GM19238 (cell line): ENCODE results near the gene SYNE2.

Experiments used
- DNase-seq: peaks from one replicate; pipeline ENCODE4 v3.0.0; 2011; ENCODE audit warnings: low spot score; ENCODE audit not compliant: insufficient read length

Gene SYNE2

DNA sequence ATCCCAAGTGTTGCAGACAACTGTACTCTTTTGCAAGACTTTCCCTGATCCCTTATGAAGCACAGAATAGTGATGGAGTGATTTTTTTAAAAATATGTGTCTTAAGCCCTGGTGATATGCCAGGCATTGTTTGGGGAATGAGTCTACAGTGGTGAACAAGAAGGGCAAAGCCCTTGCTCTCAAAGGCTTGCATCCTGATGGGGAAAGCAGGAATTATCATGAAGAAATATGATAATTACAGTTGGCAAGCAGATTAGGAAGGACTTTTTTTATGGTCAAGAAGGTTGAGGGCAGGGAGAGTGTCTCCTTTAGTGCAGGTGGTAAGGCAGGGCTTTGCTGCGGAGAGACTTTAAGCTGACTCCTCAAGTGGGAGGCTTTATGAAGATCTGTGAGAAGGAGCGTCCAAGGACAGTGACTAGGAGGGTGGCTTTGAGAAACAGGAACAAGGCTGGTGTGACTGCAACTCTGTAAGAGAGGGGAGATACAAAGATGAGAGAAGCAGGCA is 100.2 kb downstream of the SYNE2 start:
- DNase-seq = no peak

DNA sequence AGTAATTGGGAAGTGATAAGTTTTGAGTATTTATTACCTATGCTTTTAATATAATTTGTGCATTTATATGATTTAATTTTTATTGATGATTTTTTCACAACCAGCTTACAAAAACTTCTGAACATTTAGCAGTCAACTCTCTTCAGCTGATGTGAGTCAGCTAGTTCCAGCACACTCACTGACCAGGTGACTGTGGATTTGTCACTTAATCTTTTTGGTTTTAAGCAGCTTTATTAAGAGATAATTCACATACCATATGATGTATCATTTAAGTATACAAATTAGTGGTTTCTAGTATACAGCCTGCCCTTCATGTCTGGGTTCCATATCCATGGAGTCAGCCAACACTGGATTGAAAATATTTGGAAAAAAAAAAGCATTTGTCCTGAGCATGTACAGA is 103.5 kb downstream of the SYNE2 start:
- no peak for DNase-seq

DNA sequence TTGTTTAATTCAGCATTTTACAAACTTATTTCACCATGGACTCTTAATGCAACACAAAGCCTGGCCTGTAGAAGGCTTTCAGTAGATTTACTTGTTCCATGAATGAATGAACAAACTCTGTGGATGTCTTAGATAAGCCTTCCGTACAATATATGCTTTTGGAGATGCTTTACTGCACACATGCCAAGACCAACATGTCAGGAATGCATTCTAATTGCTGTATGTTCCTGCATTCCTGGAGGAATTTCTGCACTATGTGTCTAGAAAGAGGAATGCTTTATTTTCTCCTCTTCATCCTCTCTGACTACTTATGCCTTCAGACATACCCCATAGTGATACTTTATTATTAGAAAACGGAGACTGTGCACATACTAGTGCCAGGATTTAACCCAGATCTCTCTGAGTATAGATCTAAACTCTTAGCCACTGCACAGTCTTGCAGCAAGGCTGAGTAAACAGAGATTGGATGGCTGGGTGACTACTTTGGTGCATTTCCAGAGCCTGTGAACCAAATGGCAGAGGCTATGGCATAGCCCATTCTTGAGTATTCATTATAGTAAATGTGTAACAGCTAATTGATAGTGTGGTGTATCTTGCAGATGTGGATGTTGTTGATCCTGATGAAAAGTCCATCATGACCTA is 108.2 kb downstream of the SYNE2 start:
- no peak for DNase-seq

DNA sequence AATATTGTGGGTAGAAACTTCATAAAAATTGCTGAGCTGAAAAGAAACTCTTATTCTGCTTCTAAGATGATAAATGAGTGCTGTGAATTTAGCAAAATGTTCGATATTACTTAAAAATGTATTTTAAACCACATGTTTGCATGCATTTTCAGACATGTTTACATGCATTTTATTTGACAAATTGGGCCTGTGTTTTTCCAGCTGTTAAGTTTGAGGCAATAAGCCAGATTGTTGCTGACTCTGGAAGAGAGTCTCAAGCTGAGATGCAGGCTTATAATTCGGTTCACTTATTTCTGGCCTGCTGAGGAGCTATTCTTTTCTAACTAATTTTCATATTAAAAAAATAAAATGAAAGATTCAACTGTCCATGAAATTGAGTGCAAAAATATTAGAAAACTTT is 110.1 kb downstream of the SYNE2 start:
- DNase-seq = no peak

DNA sequence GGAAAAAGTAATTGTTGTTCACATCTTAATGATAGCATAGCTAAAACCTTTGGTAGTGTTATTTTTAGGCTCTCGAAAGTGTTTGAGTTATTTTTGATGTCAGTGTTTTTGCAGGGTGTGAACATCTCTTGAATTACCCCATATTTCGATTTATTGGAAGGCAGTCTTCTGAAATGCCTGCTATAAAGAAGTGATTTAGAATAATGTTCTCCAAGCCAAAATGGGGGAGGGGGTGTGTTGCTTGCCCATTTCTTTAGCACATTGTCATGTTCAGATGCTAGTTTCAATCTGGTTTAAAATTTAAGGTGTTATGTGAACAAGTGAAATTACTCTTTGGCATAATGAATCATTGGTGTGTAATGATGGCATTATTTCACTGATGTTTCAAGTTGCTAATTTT is 110.6 kb downstream of the SYNE2 start:
- no peak for DNase-seq

DNA sequence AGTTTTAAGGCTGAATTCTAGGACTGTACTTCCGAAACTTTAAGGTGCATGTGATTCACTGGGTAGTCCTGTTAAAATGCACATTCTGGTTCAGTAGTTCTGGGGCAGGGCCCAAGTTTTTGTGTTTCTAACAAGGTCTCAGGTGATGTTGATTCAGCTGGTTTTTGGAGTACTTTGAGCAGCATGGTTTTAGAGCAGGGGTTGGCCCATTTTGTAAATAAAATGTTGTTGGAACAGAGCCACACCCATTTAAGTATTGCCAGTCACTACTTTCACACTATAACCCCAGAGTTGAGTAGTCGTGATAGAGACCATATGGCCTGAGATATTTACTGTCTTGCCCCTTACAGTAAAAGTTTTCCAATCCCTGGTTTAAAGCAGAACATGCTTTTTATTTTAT is 111.3 kb downstream of the SYNE2 start:
- DNase-seq = no peak

DNA sequence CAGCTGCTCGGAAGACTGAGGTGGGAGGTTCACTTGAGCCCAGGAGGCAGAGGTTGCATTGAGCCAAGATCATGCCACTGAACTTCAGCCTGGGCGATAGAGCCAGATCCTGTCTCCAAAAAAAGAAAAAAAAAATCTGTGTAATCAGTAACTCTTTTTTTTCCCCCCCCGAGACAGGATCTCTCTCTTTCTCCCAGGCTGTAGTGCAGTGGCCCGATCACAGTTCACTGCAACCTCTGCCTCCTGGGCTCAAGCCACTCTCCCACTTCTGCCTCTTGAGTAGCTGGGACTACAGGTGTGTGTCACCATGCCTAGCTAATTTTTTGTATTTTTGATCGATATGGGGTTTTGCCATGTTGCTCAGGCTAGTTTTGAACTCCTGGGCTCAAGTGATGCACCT is 113.6 kb downstream of the SYNE2 start:
- no peak for DNase-seq

DNA sequence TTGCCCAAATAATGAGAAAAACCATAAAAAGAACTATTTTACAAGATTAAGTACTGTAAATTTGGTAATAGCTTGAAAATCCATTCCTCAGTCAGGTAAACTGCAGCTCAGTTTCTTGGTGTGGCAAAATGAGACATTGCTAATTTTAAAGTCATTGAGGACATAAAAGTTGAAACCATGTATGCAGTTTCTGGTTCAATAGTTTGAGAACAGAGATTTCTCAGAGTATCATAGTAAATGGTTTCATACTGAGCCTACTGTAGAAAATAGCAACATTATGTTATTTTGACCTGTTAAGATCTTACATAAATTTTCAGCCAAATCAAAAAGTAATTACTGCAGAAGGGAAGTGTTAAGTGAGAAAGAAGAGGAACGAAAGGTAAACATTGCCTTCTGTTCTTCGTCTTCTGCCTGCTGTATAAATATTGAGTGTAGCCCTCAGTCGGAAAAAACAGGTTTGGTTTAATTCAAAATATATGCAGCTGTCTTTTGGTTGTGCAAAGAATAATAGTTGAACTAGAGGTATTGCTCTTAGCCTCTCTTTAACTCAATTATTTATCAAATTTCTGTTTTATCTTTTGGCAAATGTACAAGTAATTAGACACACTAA is 119.6 kb downstream of the SYNE2 start:
- DNase-seq = no peak

DNA sequence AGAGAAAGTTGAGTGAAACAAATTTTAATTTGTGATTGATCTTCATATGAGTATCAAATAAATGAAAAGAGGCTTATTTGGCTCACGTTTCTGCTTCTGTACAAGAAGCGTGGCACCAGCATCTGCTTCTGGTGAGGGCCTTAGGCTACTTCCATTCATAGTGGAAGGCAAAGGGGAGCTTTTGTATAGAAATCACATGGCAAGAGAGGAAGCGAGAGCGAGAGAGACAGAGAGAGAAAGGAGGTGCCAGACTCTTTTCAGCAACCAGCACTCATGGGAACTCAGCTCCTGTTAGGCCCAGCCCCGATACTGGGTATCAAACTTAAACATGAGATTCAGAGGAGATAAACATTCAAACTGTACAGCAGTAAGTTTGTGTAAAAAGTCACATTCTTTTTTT is 121.4 kb downstream of the SYNE2 start:
- DNase-seq = no peak

DNA sequence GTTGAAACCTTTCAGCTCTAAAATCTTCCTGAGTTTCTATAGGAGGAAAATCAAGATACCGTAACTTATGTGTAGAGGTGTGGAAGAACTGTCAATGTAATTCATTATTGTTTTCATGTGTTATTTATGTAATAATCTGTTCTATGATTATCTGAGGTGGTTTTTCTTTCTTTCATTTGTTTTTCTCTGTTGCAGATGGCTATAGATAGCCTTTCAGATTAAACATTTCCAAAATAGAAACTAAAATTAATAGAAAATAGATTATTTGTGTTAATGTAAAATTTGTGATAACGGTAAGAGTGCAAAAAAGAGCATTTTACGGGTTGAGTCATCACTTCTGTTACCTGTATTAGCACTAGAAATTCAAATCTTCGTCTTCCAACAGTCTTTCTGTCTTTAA is 128.8 kb downstream of the SYNE2 start:
- no peak for DNase-seq

DNA sequence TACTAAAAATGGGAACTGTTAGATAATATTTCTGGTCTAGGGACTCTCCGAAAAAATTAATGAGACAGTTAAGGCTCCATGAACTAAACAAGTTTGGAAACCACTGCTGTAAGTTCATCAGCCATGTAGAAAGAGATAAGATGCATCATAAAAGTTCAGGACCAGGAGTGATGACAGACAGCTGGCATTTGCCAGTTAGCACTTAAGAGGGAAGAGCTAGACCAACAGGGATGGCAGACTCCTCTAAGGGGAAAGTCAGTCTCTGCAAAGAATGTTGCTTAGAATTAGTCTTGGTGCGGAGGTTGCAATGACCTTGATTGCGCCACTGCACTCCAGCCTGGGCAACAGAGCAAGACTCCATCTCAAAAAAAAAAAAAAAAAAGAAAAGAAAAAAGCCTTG is 129.4 kb downstream of the SYNE2 start:
- no peak for DNase-seq

DNA sequence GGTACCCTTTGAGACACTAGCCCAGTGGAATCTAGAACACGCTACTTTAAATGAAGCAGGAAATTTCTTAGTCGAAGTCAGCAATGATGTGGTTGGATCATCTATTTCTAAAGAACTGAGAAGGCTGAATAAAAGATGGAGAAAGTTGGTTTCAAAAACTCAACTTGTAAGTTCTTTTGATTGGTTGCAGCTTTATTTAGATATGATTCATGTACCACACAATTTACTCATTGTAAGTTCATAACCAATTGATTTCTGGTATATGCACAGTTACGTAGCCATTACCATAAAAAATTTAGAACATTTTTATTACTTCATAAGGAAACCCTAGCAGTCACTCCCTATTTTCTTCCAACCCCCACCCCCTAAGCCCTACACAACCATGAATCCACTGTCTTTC is 129.8 kb downstream of the SYNE2 start:
- no peak for DNase-seq

DNA sequence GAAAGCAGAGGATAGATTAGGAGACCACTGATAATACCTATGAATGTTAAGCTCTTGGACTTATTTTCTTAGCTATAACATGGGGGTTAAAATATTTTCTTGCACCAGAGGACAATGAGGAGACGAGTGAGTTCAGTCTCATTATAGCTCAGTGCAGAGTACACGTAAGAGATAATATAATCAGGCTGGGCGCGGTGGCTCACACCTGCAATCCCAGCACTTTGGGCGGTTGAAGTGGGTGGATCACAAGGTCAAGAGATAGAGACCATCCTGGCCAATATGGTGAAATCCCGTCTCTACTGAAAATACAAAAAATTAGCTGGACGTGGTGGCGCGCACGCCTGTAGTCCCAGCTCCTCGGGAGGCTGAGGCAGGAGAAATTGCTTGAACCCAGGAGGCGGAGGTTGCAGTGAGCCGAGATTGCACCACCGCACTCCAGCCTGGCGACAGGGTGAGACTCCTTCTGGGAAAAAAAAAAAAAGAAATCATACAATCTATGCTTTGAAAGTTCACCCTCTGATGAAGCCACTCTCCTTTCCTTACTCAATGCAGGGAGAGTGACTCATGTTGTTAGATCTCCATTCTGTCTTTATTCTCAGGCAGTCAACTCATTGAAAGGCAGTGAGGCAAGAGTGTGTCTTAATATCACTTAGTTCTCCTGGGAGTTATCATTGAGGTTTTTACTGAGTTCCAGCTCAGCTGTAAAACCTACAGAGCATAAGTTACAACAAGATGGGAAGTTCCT is 134.2 kb downstream of the SYNE2 start:
- no peak for DNase-seq

DNA sequence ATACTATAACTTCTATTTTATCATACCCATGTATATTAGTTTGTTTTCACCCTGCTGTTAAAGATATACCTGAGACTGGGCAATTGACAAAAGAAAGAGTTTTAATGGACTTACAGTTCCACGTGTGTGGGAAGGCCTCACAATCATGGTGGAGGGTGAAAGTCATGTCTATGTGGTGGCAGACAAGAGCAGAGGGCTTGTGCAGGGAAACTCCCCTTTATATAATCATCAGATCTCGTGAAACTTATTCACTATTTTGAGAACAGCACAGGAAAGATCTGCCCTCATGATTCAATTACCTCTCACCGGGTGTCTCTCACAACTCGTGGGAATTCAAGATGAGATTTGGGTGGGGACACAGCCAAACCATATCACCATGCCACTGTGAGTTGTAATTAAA is 135.8 kb downstream of the SYNE2 start:
- no peak for DNase-seq

DNA sequence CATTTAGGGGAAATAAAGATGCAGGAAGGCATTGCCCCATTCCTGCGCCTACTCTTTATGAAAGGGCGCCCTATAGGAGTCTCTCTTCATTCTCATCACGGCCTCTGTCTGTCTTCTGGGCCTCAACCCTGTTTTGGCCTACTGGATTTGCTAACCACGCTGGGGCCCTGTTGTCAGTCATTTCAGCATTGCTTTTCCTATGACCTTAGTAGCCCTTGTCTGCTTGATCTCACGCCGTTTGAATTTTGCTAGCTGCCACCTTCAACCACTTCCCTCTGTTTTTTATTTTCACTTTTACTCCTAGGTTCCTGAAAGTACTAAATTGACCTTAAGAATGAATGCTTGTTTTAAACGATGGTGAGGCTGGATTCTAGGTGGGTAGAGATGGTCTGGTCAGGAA is 139.0 kb downstream of the SYNE2 start:
- no peak for DNase-seq

DNA sequence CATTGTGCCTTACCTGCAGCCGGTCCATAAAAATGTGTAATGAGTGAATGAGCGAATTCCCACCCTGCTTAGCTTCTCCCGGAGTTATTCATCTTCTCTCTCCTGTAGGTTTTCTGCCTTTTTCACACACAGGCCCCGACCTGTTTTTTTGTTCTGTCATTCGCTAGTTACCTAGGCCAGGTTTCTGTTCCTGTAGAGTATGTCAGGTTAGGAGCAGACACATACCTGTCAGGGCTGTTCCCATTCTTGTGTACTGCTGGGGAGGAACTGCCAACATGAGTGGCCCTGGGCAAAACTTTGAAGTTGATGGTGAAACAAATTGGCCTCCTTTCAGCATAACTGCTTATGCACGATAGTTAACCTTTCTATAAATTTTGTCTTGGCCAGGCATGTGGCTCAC is 140.1 kb downstream of the SYNE2 start:
- no peak for DNase-seq

DNA sequence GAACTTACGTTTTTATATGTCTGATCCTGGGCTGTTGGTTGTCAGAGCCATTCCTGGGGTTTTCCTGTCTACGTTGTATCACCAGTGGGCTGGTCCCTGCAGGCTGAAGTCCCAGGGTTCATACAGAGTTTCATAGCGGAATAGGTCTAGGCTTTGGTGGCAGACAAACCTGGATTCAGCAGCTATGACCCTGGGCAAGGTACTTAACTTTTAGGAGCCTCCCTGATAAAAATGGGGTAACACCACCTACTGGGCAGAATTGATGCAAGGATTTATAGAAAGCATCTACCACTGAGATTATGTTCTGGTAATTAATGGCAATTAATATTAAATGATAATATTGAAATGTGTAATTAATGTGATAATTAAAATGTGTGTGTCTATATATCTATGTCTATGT is 141.2 kb downstream of the SYNE2 start:
- DNase-seq = no peak

DNA sequence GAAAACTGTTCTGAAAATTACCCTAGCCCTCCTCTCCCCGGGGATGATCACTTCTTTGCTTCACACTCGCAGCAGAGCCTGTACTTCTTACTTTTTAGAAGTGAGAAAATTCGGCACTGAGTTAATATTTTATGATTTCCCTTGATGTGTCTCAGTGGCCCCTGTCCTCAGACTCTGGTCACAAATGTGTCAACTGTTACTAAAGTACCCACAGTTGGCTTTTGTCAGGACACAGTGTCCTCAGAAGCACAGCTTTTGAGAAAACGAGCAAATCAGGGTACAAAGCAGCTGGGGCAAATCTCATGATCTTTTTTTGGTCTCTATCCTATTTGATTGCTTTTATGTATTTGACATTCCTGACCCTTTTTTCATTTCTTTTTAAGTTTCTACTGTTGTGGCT is 142.5 kb downstream of the SYNE2 start:
- no peak for DNase-seq

DNA sequence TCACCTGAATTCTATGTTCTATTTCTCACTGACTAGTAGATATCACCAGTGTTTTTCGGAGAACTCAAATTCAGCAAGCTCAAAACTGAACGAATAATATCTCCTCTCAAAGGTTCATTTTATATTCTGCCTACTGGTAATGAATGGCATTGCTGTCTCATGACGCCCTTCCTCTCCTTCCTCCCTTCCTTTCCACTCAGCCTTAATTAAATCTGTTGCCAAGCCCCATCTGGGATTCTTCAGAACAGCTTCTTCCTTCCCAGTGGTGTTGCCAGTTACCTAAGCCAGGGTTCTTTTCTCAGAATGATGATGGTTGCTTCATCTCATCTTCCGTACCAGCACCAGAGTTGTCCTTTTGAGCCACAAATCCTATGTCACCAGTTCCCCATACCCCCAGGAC is 143.2 kb downstream of the SYNE2 start:
- no peak for DNase-seq

DNA sequence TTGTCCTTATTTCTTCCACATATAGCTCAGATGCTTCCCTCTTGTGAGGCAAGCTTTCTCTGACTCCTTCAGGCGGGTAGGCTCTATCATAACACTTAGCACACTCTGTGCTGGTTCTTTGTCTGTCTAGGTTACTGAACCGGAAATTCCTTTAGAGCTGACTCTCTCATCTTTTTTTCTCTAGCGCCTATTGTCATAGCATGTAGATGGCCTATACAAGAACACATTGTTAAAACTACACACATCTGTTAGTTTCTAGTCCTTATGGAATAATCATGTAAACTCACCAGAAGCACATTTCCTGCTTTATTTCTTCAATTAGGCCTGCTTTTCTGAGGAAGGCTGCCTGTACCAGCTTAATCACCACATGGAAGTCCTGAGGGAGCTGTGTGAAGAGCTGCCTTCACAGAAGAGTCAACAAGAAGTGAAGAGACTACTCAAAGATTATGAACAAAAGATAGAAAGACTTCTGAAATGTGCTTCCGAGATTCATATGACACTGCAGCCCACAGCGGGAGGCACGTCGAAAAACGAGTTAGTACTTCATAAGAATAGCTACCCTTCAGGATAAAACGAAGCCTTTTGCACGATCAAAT is 143.9 kb downstream of the SYNE2 start:
- DNase-seq = no peak

DNA sequence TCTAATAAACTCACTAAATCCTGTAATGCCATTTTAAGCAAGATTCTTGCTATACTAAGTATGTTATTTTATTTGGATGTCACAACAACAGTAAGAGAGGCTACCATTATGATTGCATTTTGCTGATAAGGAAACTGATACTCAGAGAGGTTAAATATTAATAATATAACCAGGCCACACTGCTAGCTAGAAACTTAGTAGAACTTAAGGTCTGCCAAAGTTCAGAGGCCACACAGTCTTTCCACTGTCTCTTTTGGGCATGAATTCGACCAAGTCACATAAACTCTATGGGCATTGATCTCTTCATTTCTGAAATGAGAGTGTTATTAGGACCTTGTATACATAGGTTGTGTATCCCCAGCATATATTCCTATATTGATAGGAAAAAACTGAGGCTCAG is 147.9 kb downstream of the SYNE2 start:
- no peak for DNase-seq

DNA sequence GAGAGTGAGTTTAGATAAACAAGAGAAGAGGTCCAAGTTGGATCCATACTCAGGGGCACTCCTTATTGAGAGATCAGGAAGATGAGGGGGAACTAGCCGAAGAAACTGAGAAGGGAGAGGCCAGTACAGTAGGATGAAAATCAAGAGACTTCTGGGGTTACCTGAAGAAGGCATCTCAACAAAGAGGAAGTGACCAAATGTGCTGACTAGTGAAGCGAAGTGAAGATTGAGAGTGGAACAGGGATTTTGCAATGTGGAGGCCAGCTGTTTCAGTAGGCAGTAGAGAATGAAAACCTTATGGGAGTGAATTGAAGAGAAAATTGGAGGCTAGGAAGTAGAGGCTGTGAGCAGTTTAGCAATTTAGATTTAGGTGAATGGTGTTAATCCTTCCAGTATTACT is 153.0 kb downstream of the SYNE2 start:
- no peak for DNase-seq
